GM12878 (cell line): ENCODE measurements around the gene SMIM35. TPM values are rescaled to one million over a fixed set of nuclear protein-coding genes. Genes with fewer than 3 reads are reported as not detected.

Experiments
- ATAC-seq: fragments of 200-7000 bp; cut with Tn5 transposase; 3 replicates; pipeline ENCODE4 v1.9.1; 2020; ENCODE audit warnings: mild to moderate bottlenecking, moderate library complexity
- BruUV-seq: library from RNA; stranded (reverse); fragments of 400-500 nt; replicated peaks from 2 replicates; lab custom pipeline; 2021; lab: Mats Ljungman, UMichigan
- CTCF ChIA-PET: fragments of 300-600 bp; sonication (Branson Sonifier 250); formaldehyde crosslinking; extraction: SDS; loops from one replicate; lab custom pipeline; 2021; ENCODE audit warnings: inconsistent platforms; lab: Yijun Ruan, JAX
- POLR2A ChIA-PET: fragments of 350-600 bp; formaldehyde crosslinking; extraction: SDS; loops from one replicate; lab custom pipeline; 2021; ENCODE audit warnings: inconsistent platforms; lab: Charles Lee
- RAD21 ChIA-PET: fragments of 300-600 bp; sonication (Branson Sonifier 250); formaldehyde crosslinking; loops from one replicate; lab custom pipeline; 2023; ENCODE audit warnings: antibody characterized with exemption; ENCODE audit not compliant: unreplicated experiment; lab: Charles Lee
- SMC1A ChIA-PET: fragments of 300-600 bp; sonication (Branson Sonifier 250); formaldehyde crosslinking; loops from one replicate; lab custom pipeline; 2023; ENCODE audit not compliant: unreplicated experiment, uncharacterized antibody; lab: Charles Lee
- DNase-seq: peaks from one replicate; pipeline ENCODE4 v3.0.0-alpha.2; 2011; ENCODE audit warnings: low read depth, low spot score
- FAIRE-seq: peaks from 3 replicates; lab custom pipeline; 2011; peaks lifted over from hg19 to GRCh38; lab: Jason Lieb, UNC
- H2AFZ ChIP-seq: 2 replicates; pipeline ENCODE4 v1.6.0; 2011; ENCODE audit warnings: low read depth, low read length, control low read depth; ENCODE audit not compliant: control insufficient read depth
- H3K27ac ChIP-seq: 2 replicates; pipeline ENCODE4 v1.5.1; 2011; ENCODE audit warnings: control low read depth; ENCODE audit not compliant: control insufficient read depth, insufficient read depth
- H3K27me3 ChIP-seq, 2 experiments: replicated peaks in 1 of 2; 2 replicates each; pipeline versions ENCODE4 v1.6.0 to v1.6.1; 2011; ENCODE audit warnings: low read length in 1 of 2; ENCODE audit not compliant: control insufficient read depth in 2 of 2, insufficient read depth in 2 of 2
- H3K36me3 ChIP-seq, 2 experiments: 2 replicates each; pipeline ENCODE4 v1.5.1; 2011; ENCODE audit warnings: low read length in 1 of 2; ENCODE audit not compliant: control insufficient read depth in 2 of 2, insufficient read depth in 2 of 2
- H3K4me1 ChIP-seq: 2 replicates; pipeline ENCODE4 v1.6.1; 2011; ENCODE audit warnings: mild to moderate bottlenecking, low read length, moderate library complexity, mixed read lengths; ENCODE audit not compliant: control insufficient read depth, insufficient read depth
- H3K4me2 ChIP-seq: 2 replicates; pipeline ENCODE4 v1.6.0; 2011; ENCODE audit warnings: control low read depth; ENCODE audit not compliant: control insufficient read depth, insufficient read depth
- H3K4me3 ChIP-seq: fragments of 200-600 bp; sonication (generic); 2 replicates; pipeline ENCODE4 v1.5.1; 2016
- H3K79me2 ChIP-seq: 2 replicates; pipeline ENCODE4 v1.6.0; 2011; ENCODE audit warnings: low read length; ENCODE audit not compliant: control insufficient read depth, insufficient read depth
- H3K9ac ChIP-seq: 2 replicates; pipeline ENCODE4 v1.8.0; 2011; ENCODE audit warnings: low read length, control low read depth, mixed read lengths; ENCODE audit not compliant: control insufficient read depth, insufficient read depth
- H3K9me3 ChIP-seq: replicated peaks from 3 replicates; pipeline ENCODE4 v1.5.1; 2011; ENCODE audit warnings: mild to moderate bottlenecking, low read length; ENCODE audit not compliant: control insufficient read depth, insufficient read depth
- H4K20me1 ChIP-seq: 2 replicates; pipeline ENCODE4 v1.6.0; 2011; ENCODE audit not compliant: control insufficient read depth, insufficient read depth
- BACH1 ChIP-seq: fragments of 450-650 bp; IDR thresholded peaks from 2 replicates; pipeline ENCODE4 v1.6.1; 2017; ENCODE audit warnings: mild to moderate bottlenecking, borderline replicate concordance
- BRCA1 ChIP-seq: IDR thresholded peaks from 2 replicates; pipeline ENCODE4 v1.6.1; 2011; ENCODE audit warnings: low read depth, low read length, improper control_type of control experiment
- MEF2B ChIP-seq: fragments of 450-650 bp; IDR thresholded peaks from 2 replicates; pipeline ENCODE4 v1.6.1; 2018; ENCODE audit warnings: mild to moderate bottlenecking, moderate library complexity; ENCODE audit not compliant: partially characterized antibody, poor library complexity, severe bottlenecking
- MTA2 ChIP-seq: fragments of 450-650 bp; IDR thresholded peaks from 2 replicates; pipeline ENCODE4 v1.6.1; 2016; ENCODE audit warnings: low read depth, mild to moderate bottlenecking, moderate library complexity
- NFYB ChIP-seq: IDR thresholded peaks from 2 replicates; pipeline ENCODE4 v1.6.1; 2011; ENCODE audit warnings: low read depth, mild to moderate bottlenecking, low read length, improper control_type of control experiment, moderate library complexity; ENCODE audit not compliant: insufficient read depth
- WGBS: methylation state at CpG from one replicate; pipeline ENCODE4 v1.1.6; 2016; ENCODE audit warnings: low lambda C conversion rate; ENCODE audit not compliant: insufficient replicate concordance, insufficient coverage; ENCODE audit errors: missing lambda C conversion rate; 5-methylcytosine and 5-hydroxymethylcytosine counted together
- in situ Hi-C: fragments of 300-500 bp; cut with MboI; formaldehyde crosslinking; loops from 9 replicates; pipeline ENCODE4 v1.14.3; 2018; ENCODE audit warnings: mixed read lengths
- intact Hi-C: fragments of 100-400 bp; cut with micrococcal nuclease; formaldehyde crosslinking; loops from one replicate; pipeline ENCODE4 v1.14.2; 2022; ENCODE audit not compliant: unreplicated experiment
- polyA plus RNA-seq, 11 experiments: library from polyadenylated mRNA; depleted of rRNA in 4 of 11; unstranded in 6 of 11; stranded (reverse) in 5 of 11; fragments of >200 nt; fragmentation: Nextera tagmentation in 4 of 11; fragmentation: Illumina TruSeq in 1 of 11; extraction: Ambion mirVana in 4 of 11; extraction: Trizol in 1 of 11; gene quantifications; 1 replicate in 1 of 11; 2 replicates in 10 of 11; pipeline versions ENCODE4 v1.2.1 to v1.2.3, GENCODE V29; 2011 to 2016; ENCODE audit warnings: inconsistent platforms in 2 of 11, missing spikeins in 2 of 11, low read depth in 1 of 11
- total RNA-seq, 4 experiments: library from RNA; depleted of rRNA in 3 of 4; stranded (reverse); fragments of >200 nt in 3 of 4; fragmentation: Illumina TruSeq in 1 of 4; extraction: Trizol in 1 of 4; gene quantifications; 2 replicates each; pipeline versions ENCODE4 v1.2.1 to v1.2.3, GENCODE V29; 2013 to 2021

The SMIM35 gene
- total and polyA plus RNA-seq, 10 of the 15 experiments (the other 5 are each of a cell fraction or from before 2014, with no cell fraction given): 0.02 to 1.1 (median 0.05) TPM; not detected in 5

GRCh38 chr11:117976445-117976844, 110.3 kb downstream of the SMIM35 start:
- TF ChIP-seq MTA2: no peak
- no peak for TF ChIP-seq BRCA1
- TF ChIP-seq BACH1: no peak
- TF ChIP-seq NFYB: no peak
- H3K4me1 ChIP-seq: peaks cover 15% of the 10 kb centered on the region
- DNase-seq (no peak), ATAC-seq (no peak), FAIRE-seq (no peak)
- H3K9ac ChIP-seq: no peak overlapping the region
- no TSS peak for BruUV-seq
- no peaks in the 10 kb centered on the region for H4K20me1 ChIP-seq
- in situ Hi-C loops (no loop called here), intact Hi-C loops (no loop called here)
- H3K27me3 ChIP-seq: no peaks in the 10 kb centered on the region
- H3K9me3 ChIP-seq: no peaks in the 10 kb centered on the region
- H3K4me2 ChIP-seq: no peak overlapping the region
- no peaks in the 10 kb centered on the region for H3K79me2 ChIP-seq
- ChIA-PET CTCF (interaction anchor here (1.1 kb wide), 1 partner anchor 72 kb away, joined by 3 read pairs; no protein-coding TSS in a partner anchor), POLR2A (interaction anchor here (1.0 to 5.1 kb wide), 4 partner anchors 11 to 27 kb away, joined by 3 to 35 read pairs (median 10); partner anchors contain the start of gene IL10RA), SMC1A (interaction anchor here (1.0 to 1.3 kb wide), 3 partner anchors 16 to 39 kb away, joined by 3 to 4 read pairs (median 3); no protein-coding TSS in a partner anchor), RAD21 (interaction anchor here (1.0 kb wide), 2 partner anchors 25 to 77 kb away, joined by 3 to 4 read pairs; no protein-coding TSS in a partner anchor)
- no peaks in the 10 kb centered on the region for H3K36me3 ChIP-seq
- WGBS: 80% methylated on average over 4 of the region's 4 CpGs
- no peak overlapping the region for H3K27ac ChIP-seq
- H3K4me3 ChIP-seq: no peak overlapping the region
- H2AFZ ChIP-seq: no peak overlapping the region

- CTCF ChIA-PET: interaction anchor here (1.4 to 2.1 kb wide), 4 partner anchors 13 to 79 kb away, joined by 3 to 6 read pairs (median 4); partner anchors contain the start of gene IL10RA
- Histone ChIP-seq H3K27me3 (no peaks in the 10 kb centered on the region), H2AFZ (no peak overlapping the region), H3K4me3 (no peak overlapping the region), H3K27ac (no peak overlapping the region), H3K36me3 (no peaks in the 10 kb centered on the region)
- intact Hi-C loops: no loop called here
- in situ Hi-C loops: no loop called here
- no TSS peak for BruUV-seq
- TF ChIP-seq NFYB: no peak
- TF ChIP-seq MEF2B: peak; percentile 27
- TF ChIP-seq, all 136 proteins: peak for 1
- Histone ChIP-seq H4K20me1 (no peaks in the 10 kb centered on the region), H3K4me1 (peaks cover 13% of the 10 kb centered on the region), H3K9ac (no peak overlapping the region), H3K9me3 (no peaks in the 10 kb centered on the region), H3K4me2 (no peak overlapping the region), H3K79me2 (no peaks in the 10 kb centered on the region)
- RAD21 ChIA-PET: interaction anchor here (0.7 to 3.3 kb wide), 5 partner anchors 9 to 43 kb away, joined by 3 to 26 read pairs (median 6); partner anchors contain the start of gene IL10RA
- WGBS: 55% methylated on average over 4 of the region's 4 CpGs
- POLR2A ChIA-PET: interaction anchor here (0.6 to 3.1 kb wide), 4 partner anchors 13 to 75 kb away, joined by 3 to 13 read pairs (median 8); partner anchors contain the start of gene IL10RA
- FAIRE-seq (no peak), ATAC-seq (peak; percentile 47), DNase-seq (no peak)
- SMC1A ChIA-PET: interaction anchor here (0.8 to 2.8 kb wide), 7 partner anchors 12 to 158 kb away, joined by 3 to 20 read pairs (median 5); partner anchors contain the start of gene IL10RA
Observed at GRCh38 chr11:117973503-117973860, 113.3 kb downstream of the SMIM35 start.
